ENCODE measurements around the gene TLCD3A.
"Not testable (repeated sequence)": the region's sequence is repeated elsewhere in the genome, so short reads cannot be mapped to it uniquely, and the experiment has no call there.

The TLCD3A gene

DNA sequence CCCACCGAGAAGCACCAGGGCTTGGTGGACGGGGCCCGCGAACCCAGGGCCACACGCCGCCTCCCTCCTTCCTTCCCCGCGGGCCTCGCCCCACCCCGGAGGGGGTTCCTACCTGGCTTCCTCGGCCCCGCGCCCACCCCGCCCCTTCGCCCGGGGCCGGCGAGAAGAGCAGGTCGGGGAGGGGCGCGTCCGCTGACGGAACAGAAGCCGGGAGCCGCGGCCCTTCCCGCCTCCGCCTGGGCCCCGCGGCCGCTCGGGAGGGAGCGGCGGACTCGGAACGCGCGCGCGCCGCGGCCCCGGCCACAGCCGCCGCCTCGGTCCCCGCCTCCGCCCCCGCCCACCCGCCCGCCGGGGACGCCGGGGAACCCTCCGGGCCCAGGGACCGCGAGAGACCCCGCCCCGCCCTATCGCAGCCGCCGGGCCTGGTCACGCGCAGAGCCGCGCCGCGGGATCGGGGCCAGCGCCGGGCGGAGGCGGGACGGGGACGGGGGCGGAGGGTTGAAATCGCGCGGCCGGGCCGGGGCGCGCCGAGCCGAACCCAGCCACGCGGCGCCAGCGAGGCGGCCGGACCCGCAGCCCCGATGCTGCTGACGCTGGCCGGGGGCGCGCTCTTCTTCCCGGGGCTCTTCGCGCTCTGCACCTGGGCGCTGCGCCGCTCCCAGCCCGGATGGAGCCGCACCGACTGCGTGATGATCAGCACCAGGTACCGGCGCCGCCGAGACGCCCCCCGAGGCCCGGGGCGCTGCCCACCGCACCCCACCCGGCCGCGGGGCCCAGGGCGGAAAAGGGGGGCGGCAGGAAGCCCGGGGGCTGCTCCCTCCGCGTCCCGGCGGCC is at the start of gene TLCD3A:
TLCD3A (plus strand) TSS at position 530 of the 835 bp plus-strand sequence; CDS start at position 582, 52 bp downstream.
- peak in 1 of 2 donors; percentile 21 for DNase-seq (ENCODE audit: low read depth in 2 of 2, low spot score in 1 of 2)

DNA sequence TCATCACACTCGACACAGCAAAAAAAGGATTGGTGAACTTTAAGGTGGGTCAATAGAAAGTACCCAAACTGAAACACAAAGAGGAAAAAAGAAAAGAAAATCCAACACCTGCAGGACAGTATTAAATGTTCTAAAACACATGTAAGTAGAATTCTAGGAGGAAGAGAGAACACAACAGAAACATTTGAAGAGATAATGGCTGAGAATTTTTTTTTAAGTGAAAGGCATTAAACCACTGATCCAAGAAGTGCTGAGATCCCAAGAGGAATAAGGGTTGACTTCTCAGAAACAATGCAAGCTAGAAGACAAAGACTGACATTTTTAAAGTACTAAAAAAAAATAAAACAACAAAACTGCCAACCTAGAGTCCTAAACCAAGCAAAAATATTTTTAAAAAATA is 49.4 kb upstream of the TLCD3A start:
- DNase-seq (ENCODE audit: low read depth in 2 of 2, low spot score in 1 of 2): no peak

DNA sequence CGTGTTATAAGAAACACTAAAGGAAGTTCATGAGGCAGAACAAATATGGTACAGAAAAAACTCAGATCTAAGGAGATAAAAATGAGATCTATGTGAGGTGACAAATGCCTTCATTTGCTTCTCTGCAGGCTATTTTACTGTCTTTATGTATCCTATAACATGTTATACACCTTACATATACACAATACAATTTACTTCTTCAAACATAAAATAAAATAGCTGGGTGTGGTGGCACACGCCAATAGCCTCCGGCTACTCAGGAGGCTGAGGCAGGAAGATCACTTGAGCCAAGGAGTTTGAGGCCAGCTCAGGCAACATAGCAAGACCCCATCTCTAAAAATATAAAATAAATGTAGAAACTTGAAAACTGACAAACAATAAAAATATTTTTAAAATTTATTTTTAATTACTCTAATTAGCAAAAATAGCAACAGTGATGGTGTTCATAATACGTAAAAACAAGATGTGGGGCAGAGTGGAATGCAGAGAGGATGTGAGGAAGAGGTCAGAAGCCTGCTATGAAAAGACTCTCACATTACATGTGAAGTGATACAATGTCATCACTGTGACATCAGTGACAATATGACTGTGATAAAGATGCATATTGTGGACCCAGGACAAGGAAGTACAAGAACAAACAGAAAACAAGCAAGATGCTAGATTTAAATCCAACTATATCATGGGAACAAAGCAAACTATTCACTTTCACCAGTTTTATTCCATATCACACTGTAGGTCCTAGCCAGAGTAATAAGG is 48.7 kb upstream of the TLCD3A start:
- no peak for DNase-seq (ENCODE audit: low read depth in 2 of 2, low spot score in 1 of 2)

DNA sequence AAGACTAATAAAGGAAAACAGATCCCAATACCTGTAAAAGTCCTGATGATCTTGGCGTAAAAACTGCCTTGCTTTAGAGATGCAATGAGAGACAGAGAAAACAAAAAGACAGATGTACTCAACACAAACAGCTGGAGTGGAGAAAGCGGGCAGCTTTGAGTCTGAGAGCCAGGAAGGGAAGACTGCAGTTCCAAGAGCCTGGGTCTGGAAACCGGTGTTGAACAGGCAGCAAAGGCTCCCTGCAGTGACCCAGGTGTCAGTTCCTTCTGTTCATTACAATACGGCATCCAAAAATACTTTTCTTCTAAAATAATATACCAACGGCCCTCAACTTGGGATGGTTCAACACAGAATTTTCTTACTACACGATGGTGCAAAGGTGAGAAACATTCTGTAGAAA is 47.4 kb upstream of the TLCD3A start:
- no peak for DNase-seq (ENCODE audit: low read depth in 2 of 2, low spot score in 1 of 2)

DNA sequence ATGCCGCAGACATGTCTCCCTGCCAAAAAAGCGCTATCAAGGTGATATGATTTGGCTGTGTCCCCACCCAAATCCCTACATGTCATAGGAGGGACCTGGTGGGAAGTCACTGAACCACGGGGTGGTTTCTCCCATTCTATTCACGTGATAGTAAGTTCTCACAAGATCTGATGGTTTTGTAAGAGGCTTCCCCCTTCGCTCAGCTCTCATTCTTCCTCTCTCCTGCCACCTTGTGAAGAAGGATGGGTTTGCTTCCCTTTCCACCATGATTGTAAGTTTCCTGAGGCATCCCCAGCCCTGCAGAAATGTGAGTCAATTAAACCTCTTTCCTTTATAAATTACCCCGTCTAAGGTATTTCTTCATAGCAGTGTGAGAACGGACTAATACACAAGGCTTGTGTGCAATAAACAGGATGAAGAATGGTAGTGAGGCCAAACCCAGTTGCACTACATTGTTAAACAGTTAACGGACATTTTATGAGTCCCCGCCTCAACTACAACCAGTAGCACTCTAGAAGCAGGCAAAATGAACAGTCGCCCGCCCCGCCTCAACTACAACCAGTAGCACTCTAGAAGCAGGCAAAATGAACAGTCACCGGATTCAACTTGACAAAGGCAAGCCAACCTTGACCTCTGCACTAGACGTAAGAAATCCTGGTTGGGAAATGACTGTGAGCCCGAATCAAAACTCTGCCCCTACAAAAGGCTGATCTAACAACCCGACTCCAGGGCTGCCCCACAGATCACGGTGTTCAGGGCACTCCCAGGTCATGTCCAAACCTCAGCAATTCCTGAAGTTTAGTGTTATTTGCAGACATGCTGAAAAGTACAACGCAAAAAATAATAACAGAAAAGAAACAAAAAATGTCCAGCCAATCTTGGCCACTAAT is 44.1 kb upstream of the TLCD3A start:
- no peak for DNase-seq (ENCODE audit: low read depth in 2 of 2, low spot score in 1 of 2)

DNA sequence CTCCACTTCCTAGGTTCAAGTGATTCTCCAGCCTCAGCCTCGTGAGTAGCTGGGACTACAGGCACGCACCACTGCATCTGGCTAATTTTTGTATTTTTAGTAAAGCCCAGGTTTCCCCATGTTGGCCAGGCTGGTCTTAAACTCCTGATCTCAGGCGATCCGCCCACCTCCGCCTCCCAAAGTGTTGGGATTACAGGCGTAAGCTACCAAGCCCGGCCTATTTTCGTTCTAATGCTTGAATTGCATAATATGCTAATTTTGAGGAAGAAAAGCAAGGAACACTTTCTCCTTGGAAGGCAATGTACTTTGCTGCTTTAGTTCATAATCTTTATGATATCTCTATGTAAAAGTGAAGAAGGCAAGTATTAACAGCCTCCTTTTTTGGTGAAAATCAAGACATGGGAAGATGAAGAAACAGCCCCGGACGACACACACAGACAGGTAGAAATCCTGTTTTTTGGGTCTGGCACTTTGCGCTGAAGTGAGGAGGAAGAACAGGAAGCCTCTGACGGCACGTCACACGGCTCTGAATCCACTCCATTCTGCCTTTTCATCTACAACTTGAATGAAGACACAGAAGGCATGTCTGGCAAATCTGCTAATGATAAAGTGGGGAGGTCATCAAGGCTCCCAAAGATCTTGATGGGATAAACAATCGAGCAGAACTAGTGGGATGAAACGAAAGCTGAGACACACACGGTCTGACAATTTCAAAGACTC is 42.7 kb upstream of the TLCD3A start:
- no peak for DNase-seq (ENCODE audit: low read depth in 2 of 2, low spot score in 1 of 2)

DNA sequence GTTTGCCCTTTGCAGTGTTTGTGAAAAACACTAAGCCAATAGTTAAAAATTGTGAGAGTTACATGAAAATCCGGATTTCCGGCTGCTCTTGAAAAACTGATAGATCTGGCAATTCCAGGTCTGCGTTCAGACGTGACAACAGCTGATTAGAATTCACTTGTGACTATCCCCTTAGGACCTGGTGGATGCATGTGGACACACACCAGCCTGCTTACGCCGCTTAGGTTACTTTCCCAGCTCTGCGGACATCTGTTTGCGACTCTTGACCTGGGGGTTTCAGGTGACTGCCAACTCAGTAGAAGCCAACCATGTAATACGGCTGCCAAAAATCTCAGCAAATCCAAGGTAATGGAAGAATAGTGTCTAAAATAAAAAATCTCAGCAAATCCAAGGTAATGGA is 42.0 kb upstream of the TLCD3A start:
- no peak for DNase-seq (ENCODE audit: low read depth in 2 of 2, low spot score in 1 of 2)

DNA sequence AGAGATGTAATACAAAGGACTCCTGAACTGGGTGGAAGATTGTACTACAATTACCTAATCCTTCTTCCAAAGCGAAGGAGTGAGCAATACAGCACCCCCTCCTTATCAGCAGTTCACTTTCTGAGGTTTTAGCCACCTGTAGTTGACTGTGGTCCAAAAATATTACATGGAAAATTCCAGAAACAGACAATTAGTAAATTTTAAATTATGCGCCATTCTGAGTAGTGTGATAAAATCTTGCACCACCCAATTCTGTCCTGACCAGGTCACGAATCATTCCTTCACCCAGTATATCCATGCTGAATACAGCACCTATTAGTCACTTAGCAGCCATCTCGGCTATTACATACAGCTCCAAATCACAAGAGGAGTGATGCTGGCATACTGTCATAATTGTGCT is 41.0 kb upstream of the TLCD3A start:
- DNase-seq (ENCODE audit: low read depth in 2 of 2, low spot score in 1 of 2): no peak

DNA sequence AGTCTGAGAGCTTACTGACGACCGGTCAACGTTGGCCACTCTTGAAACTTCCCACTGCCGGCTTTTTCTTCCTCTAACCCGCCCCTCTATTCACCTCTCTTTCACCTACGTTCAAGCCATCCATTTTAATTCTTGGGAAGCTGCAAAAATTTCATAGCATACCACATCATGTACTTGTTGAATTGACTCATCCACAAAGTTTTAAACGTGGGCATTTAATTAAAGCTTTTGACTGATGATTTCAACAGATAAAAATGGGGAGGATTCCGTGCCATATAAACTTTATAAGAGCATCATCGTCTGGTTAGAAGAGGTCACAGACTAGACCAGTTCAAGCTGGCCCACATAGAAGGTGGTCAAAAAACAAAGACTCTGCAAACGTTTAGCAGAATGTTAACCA is 40.3 kb upstream of the TLCD3A start:
- no peak for DNase-seq (ENCODE audit: low read depth in 2 of 2, low spot score in 1 of 2)

DNA sequence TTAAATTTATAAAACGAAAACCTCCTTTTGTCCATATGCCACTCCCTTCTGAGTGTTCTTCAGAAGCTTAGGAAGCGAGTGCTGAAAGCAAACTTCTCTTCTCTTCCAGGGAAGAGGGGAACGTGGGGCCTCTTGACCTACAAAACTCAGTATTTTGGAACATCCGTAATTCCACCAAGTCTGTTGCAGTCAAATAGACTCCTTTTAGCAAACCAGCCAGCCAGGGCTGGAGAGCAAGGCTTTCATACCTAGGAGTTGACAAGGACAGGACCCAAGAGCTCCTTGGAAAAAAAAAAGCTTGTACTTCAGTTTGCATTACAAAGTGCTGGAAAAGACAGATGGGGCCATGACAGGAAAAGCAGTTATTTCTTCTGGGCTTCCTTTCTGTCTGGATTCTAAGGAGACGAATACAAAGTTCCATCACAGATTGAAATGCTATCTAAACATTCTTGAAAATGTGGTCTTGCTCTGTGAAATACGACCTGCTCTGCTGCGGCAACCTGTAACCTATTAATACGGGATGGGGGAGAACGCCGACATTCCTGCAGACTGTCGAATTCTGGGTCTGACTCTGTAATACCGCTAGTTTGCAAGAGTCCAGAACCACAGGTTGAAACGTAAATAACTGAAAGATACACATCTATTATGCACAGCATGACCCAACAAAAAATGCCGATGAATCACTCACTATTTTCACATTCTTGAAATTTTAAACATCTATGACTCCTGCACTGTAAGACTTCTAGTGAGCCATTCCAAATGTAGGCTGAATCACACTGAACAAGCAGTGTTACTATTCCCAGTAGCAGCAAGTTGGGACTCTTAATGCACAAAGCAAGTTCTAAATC is 38.4 kb upstream of the TLCD3A start:
- no peak for DNase-seq (ENCODE audit: low read depth in 2 of 2, low spot score in 1 of 2)

DNA sequence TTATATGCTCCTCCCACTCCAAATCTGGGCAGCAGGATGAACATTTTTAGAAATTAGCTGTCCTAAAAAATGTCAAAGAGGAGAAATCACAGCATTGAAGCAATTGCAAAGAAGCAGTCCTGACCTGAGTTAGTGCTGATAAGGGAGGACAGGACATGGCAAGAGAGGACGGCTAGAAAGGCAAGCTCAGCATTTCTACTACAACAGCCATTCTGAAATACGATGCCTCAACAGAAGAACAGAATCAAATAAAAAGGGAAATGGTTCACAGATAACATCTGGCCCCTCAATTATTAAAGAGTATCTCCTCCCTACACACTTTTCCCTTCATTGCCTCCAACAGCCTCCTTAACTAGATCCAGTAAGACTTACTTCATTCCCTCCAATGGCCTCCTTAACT is 36.0 kb upstream of the TLCD3A start:
- DNase-seq (ENCODE audit: low read depth in 2 of 2, low spot score in 1 of 2): no peak

DNA sequence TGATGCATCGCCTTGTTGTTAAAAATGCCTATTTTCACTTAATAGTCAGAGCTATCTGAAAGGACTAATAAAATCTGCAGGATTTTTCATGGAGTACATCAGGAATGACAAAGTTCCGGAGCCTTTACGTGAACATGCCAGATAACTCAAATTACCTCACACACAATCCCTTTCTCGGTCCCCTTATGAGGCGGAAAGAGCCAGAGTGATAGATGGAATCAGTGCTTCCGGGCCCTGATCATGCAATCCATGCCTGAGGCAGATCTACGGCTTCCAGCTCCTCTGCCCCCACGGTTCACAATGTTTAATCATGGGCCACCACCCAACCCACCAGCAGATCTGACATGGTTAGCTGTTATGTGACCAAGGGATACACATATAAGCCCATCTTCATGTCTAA is 34.7 kb upstream of the TLCD3A start:
- DNase-seq (ENCODE audit: low read depth in 2 of 2, low spot score in 1 of 2): no peak

DNA sequence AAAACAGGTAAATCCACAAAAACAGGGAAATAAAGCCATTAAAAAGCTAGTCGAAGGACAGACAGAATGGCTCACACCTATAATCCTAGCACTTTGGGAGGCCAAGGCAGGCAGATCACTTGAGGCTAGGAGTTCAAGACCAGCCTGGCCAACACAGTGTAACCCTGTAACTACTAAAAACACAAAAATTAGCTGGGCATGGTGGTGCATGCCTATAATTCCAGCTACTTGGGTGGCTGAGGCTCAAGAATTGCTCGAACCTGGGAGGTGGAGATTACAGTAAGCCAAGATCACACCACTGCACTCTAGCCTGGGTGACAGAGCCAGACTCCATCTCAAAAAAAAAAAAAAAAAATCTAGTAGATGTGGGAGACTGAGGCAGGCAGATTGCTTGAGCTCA is 34.3 kb upstream of the TLCD3A start:
- DNase-seq (ENCODE audit: low read depth in 2 of 2, low spot score in 1 of 2): not testable (repeated sequence)

DNA sequence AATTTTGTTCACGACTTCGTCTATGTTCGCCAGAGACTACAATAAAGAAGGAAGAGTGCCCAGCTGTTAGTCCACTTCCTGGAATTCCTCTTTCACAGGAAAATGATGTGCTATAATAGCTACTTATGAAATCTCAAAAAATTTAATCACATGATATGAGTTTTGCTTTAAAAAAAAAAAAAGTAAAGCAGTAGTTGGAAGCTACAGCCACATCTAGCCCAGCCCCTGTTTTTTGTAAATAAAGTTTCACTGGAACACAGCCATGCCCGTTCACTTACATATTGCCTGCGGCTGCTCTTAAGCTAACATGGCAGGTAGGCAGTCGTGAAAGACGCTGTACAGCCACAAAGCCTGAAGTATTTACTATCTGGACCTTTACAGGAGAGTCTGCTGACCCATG is 33.1 kb upstream of the TLCD3A start:
- no peak for DNase-seq (ENCODE audit: low read depth in 2 of 2, low spot score in 1 of 2)

DNA sequence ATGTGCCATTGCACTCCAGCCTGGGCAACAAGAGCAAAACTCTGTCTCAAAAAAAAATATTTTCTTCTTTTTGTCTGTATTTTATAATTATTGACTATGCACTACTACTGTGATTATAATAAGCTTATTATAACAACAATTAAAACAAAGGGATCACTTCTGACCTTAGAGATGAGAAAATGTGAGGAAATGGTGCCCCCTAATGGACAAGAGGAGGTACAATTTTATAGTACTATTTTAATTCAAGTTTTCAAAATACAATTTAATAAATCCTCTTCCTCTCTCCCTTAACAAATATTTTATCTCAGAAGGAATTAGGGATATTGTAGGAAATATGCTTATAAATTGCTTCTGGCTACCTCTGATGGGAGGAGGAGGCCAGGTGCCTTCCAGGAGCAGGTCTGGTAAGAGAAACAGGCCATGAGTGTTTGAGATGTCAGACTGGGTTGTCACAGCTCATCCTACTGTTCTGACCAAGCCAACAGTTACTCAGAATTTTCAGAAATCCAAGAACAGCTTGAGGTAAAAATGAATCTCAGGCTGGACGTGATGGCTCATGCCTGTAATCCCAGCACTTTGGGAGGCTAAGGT is 31.8 kb upstream of the TLCD3A start:
- DNase-seq (ENCODE audit: low read depth in 2 of 2, low spot score in 1 of 2): no peak

DNA sequence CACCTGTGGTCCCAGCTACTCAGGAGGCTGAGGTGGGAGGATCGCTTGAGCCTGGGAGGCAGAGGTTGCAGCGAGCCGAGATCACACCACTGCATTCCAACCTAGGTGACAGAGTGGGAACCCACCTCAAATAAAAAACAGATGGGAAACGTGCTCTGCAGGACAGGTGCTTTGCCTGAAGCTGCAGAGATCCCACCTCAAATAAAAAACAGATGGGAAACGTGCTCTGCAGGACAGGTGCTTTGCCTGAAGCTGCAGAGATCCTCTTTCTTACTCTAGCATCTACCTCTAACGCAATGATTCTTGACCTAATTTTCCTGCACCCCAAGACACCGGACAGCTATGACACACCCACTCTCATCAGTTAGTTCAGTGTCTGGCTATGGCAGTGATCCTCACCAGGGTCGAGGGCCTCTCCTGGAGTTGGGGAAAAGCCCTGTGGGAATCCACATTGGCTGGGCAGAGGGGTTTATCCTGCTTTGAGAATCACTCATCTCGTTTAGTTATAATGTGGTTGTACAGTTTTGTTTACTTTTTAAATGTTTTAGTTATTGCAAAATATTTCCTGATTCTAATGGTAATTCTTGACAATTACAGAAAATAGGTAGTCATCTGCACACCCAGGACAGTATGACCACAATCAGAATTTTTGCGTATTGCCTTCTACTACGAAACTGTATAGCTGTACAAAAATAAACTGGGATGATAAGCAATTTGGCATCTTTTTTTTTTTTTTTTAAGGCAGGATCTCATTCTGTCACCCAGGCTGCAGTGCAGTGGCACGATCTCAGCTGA is 29.1 kb upstream of the TLCD3A start:
- DNase-seq (ENCODE audit: low read depth in 2 of 2, low spot score in 1 of 2): no peak

DNA sequence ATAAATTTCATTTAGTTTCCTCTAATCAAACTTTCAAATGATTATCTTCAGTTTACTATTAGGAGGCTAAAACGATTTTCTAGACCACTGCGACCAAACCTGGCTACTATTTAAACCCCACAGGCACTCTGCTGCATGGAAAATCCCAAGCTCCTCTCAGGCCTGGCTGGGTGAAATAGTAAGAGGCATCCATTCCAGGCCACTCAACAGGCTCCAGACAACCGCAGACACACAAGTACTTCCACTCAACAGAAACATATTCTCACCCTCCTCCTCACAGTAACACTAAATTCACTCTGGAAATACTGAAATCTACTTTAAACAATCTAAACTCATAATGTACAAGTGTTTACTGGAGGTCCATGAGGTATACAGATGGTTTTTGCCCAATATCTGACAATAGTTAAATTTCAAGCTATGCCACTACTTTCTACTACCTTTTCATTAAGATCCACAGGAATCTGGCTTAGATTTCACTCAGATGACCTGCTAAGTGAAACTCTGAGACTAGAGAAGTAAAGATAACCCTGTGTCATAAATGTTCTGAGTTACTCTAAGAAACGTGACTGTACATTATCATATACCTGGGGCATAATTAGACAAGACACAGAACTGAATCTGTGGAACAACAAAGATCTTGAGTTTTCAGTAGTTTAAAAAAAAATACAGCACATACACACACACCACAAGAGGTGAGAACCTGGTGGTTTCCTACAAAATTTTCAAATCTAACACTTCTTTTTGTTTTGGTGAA is 28.1 kb upstream of the TLCD3A start:
- no peak for DNase-seq (ENCODE audit: low read depth in 2 of 2, low spot score in 1 of 2)

DNA sequence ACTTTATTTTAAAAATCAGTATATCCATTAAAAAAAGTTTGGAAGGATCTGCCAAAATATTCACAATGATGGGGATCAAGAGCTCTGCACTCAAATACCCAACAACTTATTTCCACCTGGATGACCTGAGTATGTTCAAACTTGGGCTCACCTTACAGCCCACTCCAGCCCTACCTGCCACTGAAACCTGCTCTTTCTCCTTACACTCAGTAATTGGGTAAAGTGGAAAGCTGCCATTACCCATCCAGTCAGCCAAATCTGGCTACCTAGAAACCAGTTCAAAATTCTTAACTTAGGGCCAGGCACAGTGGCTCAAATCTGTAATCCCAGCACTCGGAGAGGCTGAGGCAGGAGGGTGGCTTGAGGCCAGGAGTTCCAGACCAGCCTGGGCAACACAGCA is 27.4 kb upstream of the TLCD3A start:
- DNase-seq (ENCODE audit: low read depth in 2 of 2, low spot score in 1 of 2): no peak
